HepG2 (cell line): ENCODE results near the gene IQCH. TPM values are rescaled to one million over a fixed set of nuclear protein-coding genes. Genes with fewer than 3 reads are reported as not detected.

Experiments
- ATAC-seq: fragments of 200-7000 bp; cut with Tn5 transposase; 3 replicates; pipeline ENCODE4 v1.9.1; 2020; ENCODE audit warnings: mild to moderate bottlenecking, moderate library complexity
- BruUV-seq: library from RNA; stranded (reverse); fragments of 400-500 nt; replicated peaks from 2 replicates; lab custom pipeline; 2021; lab: Mats Ljungman, UMichigan
- CTCF ChIA-PET: fragments of 300-600 bp; formaldehyde crosslinking; extraction: SDS; loops from one replicate; lab custom pipeline; 2021; ENCODE audit warnings: low total read pairs, inconsistent platforms, low intra/inter-chr PET ratio; lab: Yijun Ruan, JAX
- POLR2A ChIA-PET: fragments of 350-600 bp; sonication (Branson Sonifier 250); formaldehyde crosslinking; loops from one replicate; lab custom pipeline; 2020; ENCODE audit warnings: antibody characterized with exemption, inconsistent platforms; lab: Yijun Ruan, JAX
- DNase-seq: peaks from one replicate; pipeline ENCODE4 v3.0.0-alpha.2; 2015; ENCODE audit warnings: low spot score
- FAIRE-seq: peaks from 3 replicates; lab custom pipeline; 2011; peaks lifted over from hg19 to GRCh38; lab: Jason Lieb, UNC
- H2AFZ ChIP-seq: one replicate; pipeline ENCODE4 v1.6.1; 2011; ENCODE audit warnings: low read length, inconsistent platforms
- H3K27ac ChIP-seq: fragments of 300-600 bp; 3 replicates; pipeline ENCODE4 v1.8.0; 2011; ENCODE audit warnings: mixed run types, mild to moderate bottlenecking, mixed read lengths, low read length, inconsistent platforms; ENCODE audit not compliant: insufficient read depth; ENCODE audit errors: extremely low read length
- H3K27me3 ChIP-seq, 2 experiments: fragments of 200-600 bp in 1 of 2; 2 replicates in 1 of 2; 3 replicates in 1 of 2; pipeline versions ENCODE4 v1.6.0 to v1.8.0; 2011; ENCODE audit warnings: low read length in 2 of 2, mild to moderate bottlenecking in 2 of 2, moderate library complexity in 2 of 2, inconsistent platforms in 1 of 2; ENCODE audit not compliant: insufficient read depth in 2 of 2, control insufficient read depth in 1 of 2
- H3K36me3 ChIP-seq, 2 experiments: fragments of 200-600 bp in 1 of 2; replicated peaks in 1 of 2; 2 replicates in 1 of 2; 3 replicates in 1 of 2; pipeline versions ENCODE4 v1.5.1 to v1.8.0; 2011; ENCODE audit warnings: low read length in 2 of 2, inconsistent platforms in 1 of 2; ENCODE audit not compliant: insufficient read depth in 2 of 2, control insufficient read depth in 1 of 2
- H3K4me1 ChIP-seq: 2 replicates; pipeline ENCODE4 v1.5.1; 2012; ENCODE audit warnings: low read length, inconsistent platforms; ENCODE audit not compliant: insufficient read depth
- H3K4me2 ChIP-seq: 2 replicates; pipeline ENCODE4 v1.6.0; 2011; ENCODE audit warnings: low read depth, low read length, inconsistent platforms
- H3K4me3 ChIP-seq, 3 experiments: fragments of 200-600 bp in 1 of 3; sonication (generic), shearing (Covaris generic) in 1 of 3; replicated peaks in 1 of 3; 2 replicates each; pipeline ENCODE4 v1.5.1; 2011 to 2016; ENCODE audit warnings: low read length in 3 of 3, inconsistent platforms in 2 of 3, low read depth in 2 of 3, mild to moderate bottlenecking in 2 of 3, control low read depth in 1 of 3, mixed read lengths in 1 of 3; ENCODE audit not compliant: insufficient read depth in 1 of 3
- H3K79me2 ChIP-seq: one replicate; pipeline ENCODE4 v1.6.1; 2011; ENCODE audit warnings: low read length, inconsistent platforms; ENCODE audit not compliant: insufficient read depth
- H3K9ac ChIP-seq: 2 replicates; pipeline ENCODE4 v1.6.0; 2011; ENCODE audit warnings: mild to moderate bottlenecking, low read depth, low read length, inconsistent platforms; ENCODE audit not compliant: insufficient read depth
- H3K9me3 ChIP-seq: 2 replicates; pipeline ENCODE4 v1.5.1; 2012; ENCODE audit warnings: mild to moderate bottlenecking, low read length
- H4K20me1 ChIP-seq: 2 replicates; pipeline ENCODE4 v1.6.0; 2011; ENCODE audit warnings: inconsistent platforms, mild to moderate bottlenecking, low read length, moderate library complexity; ENCODE audit not compliant: insufficient read depth
- AKNA ChIP-seq: sonication (generic); formaldehyde crosslinking; IDR thresholded peaks from 2 replicates; pipeline ENCODE4 v1.4.0; 2020; ENCODE audit warnings: missing genetic modification reagents, borderline replicate concordance
- CEBPZ ChIP-seq: IDR thresholded peaks from 2 replicates; pipeline ENCODE4 v1.6.1; 2012; ENCODE audit warnings: low read length, improper control_type of control experiment
- DMTF1 ChIP-seq: sonication (generic); formaldehyde crosslinking; IDR thresholded peaks from 2 replicates; pipeline ENCODE4 v1.4.0; 2020; ENCODE audit warnings: mild to moderate bottlenecking, missing genetic modification reagents
- ISL2 ChIP-seq: sonication (generic); formaldehyde crosslinking; IDR thresholded peaks from 2 replicates; pipeline ENCODE4 v1.5.0; 2020; ENCODE audit warnings: missing genetic modification reagents
- ISX ChIP-seq: sonication (generic); formaldehyde crosslinking; conservative IDR thresholded peaks from 2 replicates; pipeline ENCODE4 v1.5.0; 2020; ENCODE audit warnings: missing genetic modification reagents
- MYC ChIP-seq: sonication (generic); formaldehyde crosslinking; IDR thresholded peaks from 2 replicates; pipeline ENCODE4 v1.9.0; 2021; ENCODE audit warnings: missing genetic modification reagents, borderline replicate concordance
- RXRB ChIP-seq: IDR thresholded peaks from 2 replicates; pipeline ENCODE4 v1.6.1; 2016; ENCODE audit warnings: borderline replicate concordance, missing genetic modification reagents, missing compliant biosample characterization
- SRSF4 ChIP-seq: fragments of 200-400 bp; formaldehyde crosslinking; IDR thresholded peaks from one replicate; pipeline ENCODE4 v1.6.1; 2018; ENCODE audit warnings: mild to moderate bottlenecking, low read depth, low read length, moderate library complexity; ENCODE audit not compliant: poor library complexity, severe bottlenecking
- ZNF180 ChIP-seq: sonication (generic); formaldehyde crosslinking; IDR thresholded peaks from 2 replicates; pipeline ENCODE4 v1.4.0; 2020; ENCODE audit warnings: low read depth, missing genetic modification reagents, borderline replicate concordance
- ZNF543 ChIP-seq: sonication (generic); formaldehyde crosslinking; IDR thresholded peaks from 2 replicates; pipeline ENCODE4 v1.4.0; 2020; ENCODE audit warnings: mild to moderate bottlenecking, missing genetic modification reagents
- ZNF710 ChIP-seq: sonication (generic); formaldehyde crosslinking; IDR thresholded peaks from 2 replicates; pipeline ENCODE4 v1.5.0; 2020; ENCODE audit warnings: mild to moderate bottlenecking, missing genetic modification reagents, borderline replicate concordance
- WGBS: methylation state at CpG from one replicate; pipeline ENCODE4 v1.1.6; 2017; ENCODE audit warnings: low lambda C conversion rate; 5-methylcytosine and 5-hydroxymethylcytosine counted together
- in situ Hi-C: cut with HindIII; loops from 2 replicates; pipeline ENCODE4 v1.10.0; 2017; ENCODE audit warnings: low pct_unique_long_range_greater_than_20kb; ENCODE audit not compliant: extremely low pct_ligation_motif_present
- intact Hi-C: fragments of 100-400 bp; cut with micrococcal nuclease; formaldehyde crosslinking; loops from one replicate; pipeline ENCODE4 v1.10.0; 2022; ENCODE audit not compliant: unreplicated experiment
- polyA plus RNA-seq, 8 experiments: library from polyadenylated mRNA; depleted of rRNA in 3 of 8; stranded (reverse) in 7 of 8; unstranded in 1 of 8; fragments of >200 nt; fragmentation: Illumina TruSeq in 4 of 8; extraction: Trizol in 4 of 8; gene quantifications; 2 replicates each; pipeline versions ENCODE4 v1.2.1 to v1.2.3, GENCODE V29; 2011 to 2016; ENCODE audit warnings: low read depth in 4 of 8, missing spikeins in 1 of 8, mixed read lengths in 1 of 8; ENCODE audit not compliant: insufficient read depth in 1 of 8
- total RNA-seq, 5 experiments: library from RNA; depleted of rRNA; stranded (reverse); fragments of >200 nt; fragmentation: Illumina TruSeq; extraction: Trizol; gene quantifications; 2 replicates each; pipeline ENCODE4 v1.2.3, GENCODE V29; 2016; ENCODE audit warnings: low read depth in 1 of 5

Gene IQCH
- total and polyA plus RNA-seq, 2 of the 13 experiments (the other 11 are each of a cell fraction or from before 2014, with no cell fraction given): 0.16 to 0.55 TPM

GRCh38 chr15:67531379-67531914 lies 276.9 kb downstream of the IQCH start:
- intact Hi-C loops: no loop called here
- no peak overlapping the region for H3K4me3 ChIP-seq
- ChIA-PET POLR2A (interaction anchor here (0.7 kb wide), 1 partner anchor 11 kb away, joined by 3 read pairs; the partner anchor contains the start of gene C15orf61), CTCF (no interaction called here)
- in situ Hi-C loops: no loop called here
- H3K27me3 ChIP-seq: no peaks in the 10 kb centered on the region
- ATAC-seq: no peak
- no TSS peak for BruUV-seq
- no peaks in the 10 kb centered on the region for H3K79me2 ChIP-seq
- no peaks in the 10 kb centered on the region for H3K36me3 ChIP-seq
- no peak for DNase-seq
- no peaks in the 10 kb centered on the region for H4K20me1 ChIP-seq
- H3K27ac ChIP-seq: no peak overlapping the region
- no peak overlapping the region for H3K9ac ChIP-seq
- no peak overlapping the region for H3K4me2 ChIP-seq
- H3K4me1 ChIP-seq: peaks cover 7% of the 10 kb centered on the region; the same call in 1 of the 2 replicates
- H2AFZ ChIP-seq: no peak overlapping the region
- no peaks in the 10 kb centered on the region for H3K9me3 ChIP-seq
- no peak for FAIRE-seq
- WGBS: 71% methylated on average over 3 of the region's 3 CpGs
- TF ChIP-seq SRSF4 (no peak), AKNA (no peak), DMTF1 (CRISPR knock-in tag) (no peak), MYC (CRISPR knock-in tag) (no peak), CEBPZ (no peak), RXRB (no peak), ISX (CRISPR knock-in tag) (no peak), ZNF710 (CRISPR knock-in tag) (no peak), ZNF543 (CRISPR knock-in tag) (no peak), ZNF180 (no peak), ISL2 (CRISPR knock-in tag) (no peak)
